ENCODE measurements around the gene HSD17B10. TPM values are rescaled to one million over a fixed set of nuclear protein-coding genes. Genes with fewer than 3 reads are reported as not detected.

Gene HSD17B10
- total and polyA plus RNA-seq, 2 of the 13 experiments (the other 11 are each of a cell fraction or from before 2014, with no cell fraction given): 68.7 to 84.7 TPM

Small RNA genes within 50 kb of the gene (microRNA-seq; reads per million reads assigned to microRNA genes)
- 0.68 reads per million for gene MIR6857

Small RNA genes within 50 kb of the gene (small RNA-seq; reads per million reads assigned to genes)
- 0 to 0.33 (median 0) reads per million in 3 experiments for gene MIR6857 (ENCODE audit: insufficient read depth in 2 of 3, insufficient read length in 3 of 3, low read depth in 2 of 3, low replicate concordance in 1 of 3)
- 0.10 to 34.8 (median 7.8) reads per million in 3 experiments for gene VTRNA3-1P (ENCODE audit: insufficient read depth in 2 of 3, insufficient read length in 3 of 3, low read depth in 2 of 3, low replicate concordance in 1 of 3)

Other genes starting within 250 kb of the HSD17B10 start
- gene KDM5C, start 209.2 kb downstream of the HSD17B10 start, total RNA-seq (2016; rRNA removed; fragmentation: Illumina TruSeq; extraction: Trizol): 26.0 and 32.5 TPM in 2 replicates
- gene KDM5C, start 209.2 kb downstream of the HSD17B10 start, polyA plus RNA-seq (2011; rRNA removed): 34.0 and 46.9 TPM in 2 replicates
- gene IQSEC2, start 152.8 kb downstream of the HSD17B10 start, total RNA-seq (2016; rRNA removed; fragmentation: Illumina TruSeq; extraction: Trizol): 0.13 and 0.17 TPM in 2 replicates
- gene IQSEC2, start 152.8 kb downstream of the HSD17B10 start, polyA plus RNA-seq (2011; rRNA removed): 0.21 TPM in 1 of 2 replicates, not detected in the other
- gene SMC1A, start 11.7 kb downstream of the HSD17B10 start, total RNA-seq (2016; rRNA removed; fragmentation: Illumina TruSeq; extraction: Trizol): 46.6 and 73.4 TPM in 2 replicates
- 9.2 and 9.4 TPM in 2 replicates for gene SMC1A, start 11.7 kb downstream of the HSD17B10 start, polyA plus RNA-seq (2011; rRNA removed)
- 0.29 and 0.55 TPM in 2 replicates for gene RIBC1, start 11.5 kb downstream of the HSD17B10 start, total RNA-seq (2016; rRNA removed; fragmentation: Illumina TruSeq; extraction: Trizol)
- 0.04 TPM in 1 of 2 replicates, not detected in the other for gene RIBC1, start 11.5 kb downstream of the HSD17B10 start, polyA plus RNA-seq (2011; rRNA removed)

Measured in HepG2 (cell line).